OCI-LY1 (cell line): ENCODE measurements around the gene HTR1E.

Source experiments
- EZH2 ChIP-seq: fragments of 200-600 bp; sonication (generic), shearing (Covaris generic); IDR thresholded peaks from 2 replicates; pipeline ENCODE4 v1.8.0; 2017; ENCODE audit warnings: borderline replicate concordance, mixed run types, mild to moderate bottlenecking, antibody characterized with exemption, low read length, moderate library complexity, mixed read lengths
- TF ChIP-seq, protein P1 (sequence below): fragments of 200-600 bp; sonication (generic), shearing (Covaris generic); IDR thresholded peaks from 2 replicates; pipeline ENCODE4 v1.5.1; 2017; ENCODE audit warnings: mild to moderate bottlenecking, antibody characterized with exemption, low read length, moderate library complexity, mixed read lengths

DNA sequence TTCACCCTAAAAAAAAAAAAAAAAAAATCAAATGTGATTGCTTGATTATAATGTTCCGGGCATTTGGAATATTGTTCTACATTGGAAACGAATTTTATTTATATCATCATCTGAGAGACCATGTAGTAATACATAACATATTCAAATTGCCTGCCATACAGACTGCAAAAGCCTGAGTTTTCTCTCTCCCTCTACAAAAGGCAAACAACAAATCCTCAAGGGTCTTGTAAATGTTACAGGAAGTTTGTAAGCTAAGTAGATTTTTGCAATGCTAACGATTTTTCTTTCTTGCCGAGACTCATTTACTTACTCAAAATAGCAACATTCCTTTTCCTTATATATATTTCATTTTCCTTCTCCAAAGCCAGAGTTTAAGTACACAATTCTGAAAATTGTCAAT is 49.0 kb upstream of the HTR1E start:
- TF ChIP-seq, protein P1, sequence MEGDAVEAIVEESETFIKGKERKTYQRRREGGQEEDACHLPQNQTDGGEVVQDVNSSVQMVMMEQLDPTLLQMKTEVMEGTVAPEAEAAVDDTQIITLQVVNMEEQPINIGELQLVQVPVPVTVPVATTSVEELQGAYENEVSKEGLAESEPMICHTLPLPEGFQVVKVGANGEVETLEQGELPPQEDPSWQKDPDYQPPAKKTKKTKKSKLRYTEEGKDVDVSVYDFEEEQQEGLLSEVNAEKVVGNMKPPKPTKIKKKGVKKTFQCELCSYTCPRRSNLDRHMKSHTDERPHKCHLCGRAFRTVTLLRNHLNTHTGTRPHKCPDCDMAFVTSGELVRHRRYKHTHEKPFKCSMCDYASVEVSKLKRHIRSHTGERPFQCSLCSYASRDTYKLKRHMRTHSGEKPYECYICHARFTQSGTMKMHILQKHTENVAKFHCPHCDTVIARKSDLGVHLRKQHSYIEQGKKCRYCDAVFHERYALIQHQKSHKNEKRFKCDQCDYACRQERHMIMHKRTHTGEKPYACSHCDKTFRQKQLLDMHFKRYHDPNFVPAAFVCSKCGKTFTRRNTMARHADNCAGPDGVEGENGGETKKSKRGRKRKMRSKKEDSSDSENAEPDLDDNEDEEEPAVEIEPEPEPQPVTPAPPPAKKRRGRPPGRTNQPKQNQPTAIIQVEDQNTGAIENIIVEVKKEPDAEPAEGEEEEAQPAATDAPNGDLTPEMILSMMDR = no peak
- no peak for TF ChIP-seq EZH2
